ENCODE measurements around the gene BBX.

- TF ChIP-seq TAF1 (IDR thresholded peaks at IDR 0.05; ENCODE audit: low read depth) (no peak), EGR1 (IDR thresholded peaks at IDR 0.05) (no peak), CEBPB (IDR thresholded peaks at IDR 0.05) (no peak), FOXM1 (IDR thresholded peaks at IDR 0.05; ENCODE audit: borderline replicate concordance, low read depth) (no peak), TCF12 (IDR thresholded peaks at IDR 0.05; ENCODE audit: low read depth) (no peak), RAD21 (IDR thresholded peaks at IDR 0.05; ENCODE audit: low read depth) (no peak), USF1 (IDR thresholded peaks at IDR 0.05) (no peak), YY1 (IDR thresholded peaks at IDR 0.05; ENCODE audit: low read depth) (no peak), EP300 (IDR thresholded peaks at IDR 0.05; ENCODE audit: borderline replicate concordance) (no peak), REST (IDR thresholded peaks at IDR 0.05; ENCODE audit: low read depth) (no peak)
These were observed 10.7 kb upstream of the BBX start for GRCh38 chr3:107512108-107512507.
